ENCODE data around the gene LRRC51.

The LRRC51 gene

GRCh38 chr11:72070491-72070890, 10.2 kb upstream of the LRRC51 start:
- no peak for DNase-seq

GRCh38 chr11:72072348-72072747, 8.3 kb upstream of the LRRC51 start:
- DNase-seq, result no peak

- no peak for DNase-seq
Measured at GRCh38 chr11:72075109-72075508, 5.5 kb upstream of the LRRC51 start.

GRCh38 chr11:72075756-72076155, 4.9 kb upstream of the LRRC51 start:
- no peak for DNase-seq

- DNase-seq, result no peak
Measured at GRCh38 chr11:72078477-72078876, 2.2 kb upstream of the LRRC51 start.

GRCh38 chr11:72079819-72080325, 778 bp upstream of the LRRC51 start:
- DNase-seq, result no peak

- DNase-seq, result no peak
Measured at GRCh38 chr11:72081184-72081644, 564 bp downstream of the LRRC51 start.

GRCh38 chr11:72081821-72082453, 1.3 kb downstream of the LRRC51 start:
- no peak for DNase-seq

GRCh38 chr11:72083414-72083813, 2.8 kb downstream of the LRRC51 start:
- peak; percentile 38 for DNase-seq

- DNase-seq, result peak; percentile 69
Measured at GRCh38 chr11:72084076-72084475, 3.4 kb downstream of the LRRC51 start.

GRCh38 chr11:72084965-72085364, 4.3 kb downstream of the LRRC51 start:
- DNase-seq, result peak; percentile 95

GRCh38 chr11:72085621-72086351, 5.1 kb downstream of the LRRC51 start:
- DNase-seq, result peak; percentile 74

GRCh38 chr11:72088076-72088808, 7.6 kb downstream of the LRRC51 start:
- no peak for DNase-seq

GRCh38 chr11:72091292-72091691, 10.6 kb downstream of the LRRC51 start:
- DNase-seq, result peak; percentile 46

- no peak for DNase-seq
Measured at GRCh38 chr11:72098741-72099140, 18.1 kb downstream of the LRRC51 start.

GRCh38 chr11:72100009-72100408, 19.4 kb downstream of the LRRC51 start:
- no peak for DNase-seq

- no peak for DNase-seq
Measured at GRCh38 chr11:72100462-72100861, 19.8 kb downstream of the LRRC51 start.

- no peak for DNase-seq
Measured at GRCh38 chr11:72102162-72102561, 21.5 kb downstream of the LRRC51 start.

- no peak for DNase-seq
Measured at GRCh38 chr11:72102631-72102945, 21.9 kb downstream of the LRRC51 start.

GRCh38 chr11:72102946-72103753, 22.5 kb downstream of the LRRC51 start, which contains the start of gene LAMTOR1:
Gene LAMTOR1 (minus strand): TSS chr11:72103297. CDS start chr11:72103224, 73 bp downstream.
- peak; percentile 97 for DNase-seq

GRCh38 chr11:72103754-72104167, 23.1 kb downstream of the LRRC51 start:
- DNase-seq, result no peak

- no peak for DNase-seq
Measured at GRCh38 chr11:72105888-72106287, 25.2 kb downstream of the LRRC51 start, which contains the start of gene TOMT. Gene TOMT (plus strand): TSS chr11:72105924. CDS start chr11:72105952, 28 bp downstream.

All from NCI-H2171 treated with DMSO at 0.1 percent for 48 hours (cell line).